H9 (cell line): ENCODE data around the gene SLCO3A1. TPM values are rescaled to one million over a fixed set of nuclear protein-coding genes. Genes with fewer than 3 reads are reported as not detected.
A peak's percentile ranks its signal among the peaks of the same experiment; 100 is the strongest.

Source experiments
- DNase-seq: peaks from one replicate; pipeline ENCODE4 v3.0.0-alpha.2; 2017
- H2AFZ ChIP-seq: one replicate; pipeline ENCODE4 v1.6.1; 2013; ENCODE audit warnings: mild to moderate bottlenecking, low read length, control low read depth, moderate library complexity
- H2AK5ac ChIP-seq: 2 replicates; pipeline ENCODE4 v1.6.1; 2013; ENCODE audit warnings: low read length, control low read depth, mixed read lengths; ENCODE audit not compliant: insufficient read length
- H2BK120ac ChIP-seq: one replicate; pipeline ENCODE4 v1.6.1; 2013; ENCODE audit warnings: low read depth, mild to moderate bottlenecking, low read length, control low read depth, inconsistent platforms; ENCODE audit not compliant: poor library complexity, severe bottlenecking
- H2BK12ac ChIP-seq: 2 replicates; pipeline ENCODE4 v1.6.1; 2013; ENCODE audit warnings: low read length, control low read depth, mixed read lengths, low read depth; ENCODE audit not compliant: insufficient read length
- H2BK15ac ChIP-seq: 2 replicates; pipeline ENCODE4 v1.6.1; 2013; ENCODE audit warnings: low read depth, low read length, control low read depth
- H2BK20ac ChIP-seq: one replicate; pipeline ENCODE4 v1.6.1; 2013; ENCODE audit warnings: low read depth, mild to moderate bottlenecking, low read length, control low read depth, inconsistent platforms; ENCODE audit not compliant: poor library complexity, severe bottlenecking
- H2BK5ac ChIP-seq: 2 replicates; pipeline ENCODE4 v1.6.1; 2013; ENCODE audit warnings: low read length, control low read depth, mixed read lengths; ENCODE audit not compliant: insufficient read length
- H3K14ac ChIP-seq: 2 replicates; pipeline ENCODE4 v1.6.1; 2013; ENCODE audit warnings: low read length, control low read depth; ENCODE audit not compliant: insufficient read depth
- H3K18ac ChIP-seq: 2 replicates; pipeline ENCODE4 v1.6.1; 2013; ENCODE audit warnings: low read depth, mild to moderate bottlenecking, mixed read lengths, low read length, control low read depth; ENCODE audit not compliant: insufficient read length
- H3K23ac ChIP-seq: 2 replicates; pipeline ENCODE4 v1.6.1; 2013; ENCODE audit warnings: low read length, control low read depth, mixed read lengths, low read depth; ENCODE audit not compliant: insufficient read length
- H3K23me2 ChIP-seq: 2 replicates; pipeline ENCODE4 v1.6.1; 2013; ENCODE audit warnings: low read depth, mild to moderate bottlenecking, mixed read lengths, low read length, control low read depth; ENCODE audit not compliant: insufficient read length, poor library complexity, severe bottlenecking
- H3K27ac ChIP-seq: 2 replicates; pipeline ENCODE4 v1.5.1; 2013; ENCODE audit warnings: low read length, control low read depth, mixed read lengths, low read depth; ENCODE audit not compliant: insufficient read length
- H3K27me3 ChIP-seq: 2 replicates; pipeline ENCODE4 v1.6.1; 2013; ENCODE audit warnings: low read length, control low read depth, inconsistent platforms; ENCODE audit not compliant: insufficient read depth
- H3K4ac ChIP-seq: 2 replicates; pipeline ENCODE4 v1.6.1; 2013; ENCODE audit warnings: low read depth, mild to moderate bottlenecking, control low read depth, inconsistent platforms, low read length, moderate library complexity
- H3K4me1 ChIP-seq: 2 replicates; pipeline ENCODE4 v1.6.1; 2013; ENCODE audit warnings: low read length, control low read depth, inconsistent platforms; ENCODE audit not compliant: insufficient read depth
- H3K4me2 ChIP-seq: 2 replicates; pipeline ENCODE4 v1.6.1; 2013; ENCODE audit warnings: low read length, control low read depth, mixed read lengths; ENCODE audit not compliant: insufficient read length, insufficient read depth
- H3K56ac ChIP-seq: 2 replicates; pipeline ENCODE4 v1.6.1; 2013; ENCODE audit warnings: low read depth, mild to moderate bottlenecking, mixed read lengths, low read length, control low read depth; ENCODE audit not compliant: insufficient read length
- H3K79me1 ChIP-seq: 2 replicates; pipeline ENCODE4 v1.6.1; 2013; ENCODE audit warnings: low read depth, mild to moderate bottlenecking, moderate library complexity, low read length, control low read depth, inconsistent platforms; ENCODE audit not compliant: insufficient read depth, poor library complexity, severe bottlenecking
- H3K79me2 ChIP-seq: 2 replicates; pipeline ENCODE4 v1.6.1; 2013; ENCODE audit warnings: low read length, control low read depth, inconsistent platforms; ENCODE audit not compliant: insufficient read depth
- H3K9ac ChIP-seq: 2 replicates; pipeline ENCODE4 v1.6.1; 2013; ENCODE audit warnings: low read length, control low read depth, mixed read lengths; ENCODE audit not compliant: insufficient read length; ENCODE audit errors: extremely low read depth
- H3K9me3 ChIP-seq: one replicate; pipeline ENCODE4 v1.6.1; 2013; ENCODE audit warnings: low read depth, low read length, inconsistent platforms; ENCODE audit not compliant: control insufficient read depth
- H3T11ph ChIP-seq: one replicate; pipeline ENCODE4 v1.6.1; 2013; ENCODE audit warnings: mild to moderate bottlenecking, low read length, control low read depth, inconsistent platforms
- H4K20me1 ChIP-seq: one replicate; pipeline ENCODE4 v1.6.1; 2013; ENCODE audit not compliant: control insufficient read depth, insufficient read length, insufficient read depth
- H4K5ac ChIP-seq: 2 replicates; pipeline ENCODE4 v1.6.1; 2013; ENCODE audit warnings: low read depth, mild to moderate bottlenecking, mixed read lengths, low read length, control low read depth; ENCODE audit not compliant: insufficient read length
- H4K8ac ChIP-seq: replicated peaks from 2 replicates; pipeline ENCODE4 v1.6.1; 2013; ENCODE audit warnings: low read length, control low read depth, mixed read lengths, low read depth; ENCODE audit not compliant: insufficient read length
- H4K91ac ChIP-seq: 2 replicates; pipeline ENCODE4 v1.6.1; 2013; ENCODE audit warnings: low read depth, mild to moderate bottlenecking, moderate library complexity, mixed read lengths, low read length, control low read depth; ENCODE audit not compliant: insufficient read length
- H3K27ac Mint-ChIP-seq, 3 experiments: 2 replicates in 2 of 3; 3 replicates in 1 of 3; pipeline ENCODE4 v1.8.0; 2020 to 2021; ENCODE audit warnings: mixed read lengths in 3 of 3, mild to moderate bottlenecking in 1 of 3, moderate library complexity in 1 of 3
- H3K27me3 Mint-ChIP-seq: 2 replicates; pipeline ENCODE4 v1.8.0; 2021; ENCODE audit warnings: low read depth, mild to moderate bottlenecking, moderate library complexity, mixed read lengths
- H3K36me3 Mint-ChIP-seq, 3 experiments: 2 replicates in 2 of 3; 3 replicates in 1 of 3; pipeline ENCODE4 v1.8.0; 2020 to 2021; ENCODE audit warnings: low read depth in 3 of 3, mixed read lengths in 3 of 3; ENCODE audit not compliant: insufficient read depth in 1 of 3
- H3K4me1 Mint-ChIP-seq, 2 experiments: 2 replicates each; pipeline ENCODE4 v1.8.0; 2020; ENCODE audit warnings: mixed read lengths in 2 of 2
- H3K4me3 Mint-ChIP-seq, 2 experiments: 2 replicates in 1 of 2; 3 replicates in 1 of 2; pipeline ENCODE4 v1.8.0; 2020 to 2021; ENCODE audit warnings: mild to moderate bottlenecking in 2 of 2, mixed read lengths in 2 of 2, moderate library complexity in 1 of 2
- H3K9me3 Mint-ChIP-seq, 2 experiments: 2 replicates in 1 of 2; 3 replicates in 1 of 2; pipeline ENCODE4 v1.8.0; 2020; ENCODE audit warnings: mild to moderate bottlenecking in 2 of 2, mixed read lengths in 2 of 2, moderate library complexity in 1 of 2
- CTCF ChIP-seq: fragments of 200-600 bp; sonication (generic); conservative IDR thresholded peaks from 3 replicates; pipeline ENCODE4 v1.8.0; 2021; ENCODE audit warnings: antibody characterized with exemption, mild to moderate bottlenecking
- WGBS: extraction: QIAGEN DNeasy Blood & Tissue Kit; methylation state at CpG from one replicate; pipeline ENCODE4 v1.1.7; 2013; ENCODE audit warnings: missing lambda C conversion rate, low lambda C conversion rate, mixed read lengths; ENCODE audit not compliant: insufficient read length; ENCODE audit errors: extremely low coverage; 5-methylcytosine and 5-hydroxymethylcytosine counted together
- total RNA-seq: library from RNA; stranded (reverse); gene quantifications from 2 replicates; pipeline ENCODE4 v1.2.1, GENCODE V29; 2021

SLCO3A1 gene
- total RNA-seq, 1 experiment from 2014 or later = 9.4 TPM

DNA sequence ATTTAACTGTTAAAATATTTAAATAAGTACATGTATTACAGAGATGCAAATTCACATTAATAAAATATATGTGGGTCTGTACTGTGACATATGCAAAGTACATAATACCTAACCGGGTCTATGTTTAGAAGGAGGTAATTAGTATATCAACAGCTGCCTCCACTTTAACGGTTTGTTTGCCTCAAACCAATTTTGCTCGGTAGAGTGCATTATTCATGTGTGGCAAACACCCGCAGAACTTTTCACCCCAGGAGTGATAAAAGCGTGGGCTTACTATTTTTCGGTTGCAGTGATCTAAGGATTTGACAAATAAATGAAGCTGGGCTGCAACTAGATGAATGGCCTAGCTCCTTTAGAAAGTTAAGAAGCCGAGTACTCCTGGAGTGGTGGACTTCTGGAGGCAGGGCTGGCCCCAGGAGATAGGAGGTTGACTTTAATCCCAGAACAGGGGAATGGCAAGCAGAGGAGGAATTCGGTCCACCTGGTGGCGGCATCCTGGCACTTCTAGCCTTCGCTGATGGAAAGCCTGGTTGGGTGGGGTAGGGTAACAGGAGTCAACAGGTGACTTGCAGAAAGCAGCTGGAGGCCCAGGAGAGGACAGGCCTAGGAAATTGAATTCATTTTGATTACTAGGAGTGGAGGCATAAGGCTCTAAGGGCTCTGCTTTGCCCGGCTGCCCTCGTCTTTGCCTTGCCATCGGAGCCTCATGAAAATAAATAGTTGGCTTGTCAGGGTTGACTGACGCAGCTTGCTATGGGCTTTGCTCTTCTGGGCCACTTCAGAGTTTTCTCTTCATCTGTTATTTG is 2.4 kb downstream of the SLCO3A1 start:
- H4K8ac ChIP-seq = no peak overlapping the region
- peaks cover 8% of the 10 kb centered on the region; the same call in 1 of the 2 replicates for H3K4me1 ChIP-seq
- H3K27ac ChIP-seq = no peak overlapping the region
- H2AK5ac ChIP-seq = no peak overlapping the region
- H2BK12ac ChIP-seq = no peak overlapping the region
- H2BK120ac ChIP-seq = no peak overlapping the region
- no peak overlapping the region for H3T11ph ChIP-seq
- no peaks in the 10 kb centered on the region for H3K79me1 ChIP-seq
- H4K91ac ChIP-seq = no peak overlapping the region
- no peak overlapping the region for H3K18ac ChIP-seq
- TF ChIP-seq CTCF = peak; percentile 75
- Mint-ChIP-seq H3K27me3 (peaks cover 18% of the 10 kb centered on the region), H3K27ac (no peak overlapping the region), H3K9me3 (no peaks in the 10 kb centered on the region), H3K36me3 (no peaks in the 10 kb centered on the region), H3K4me3 (no peak overlapping the region), H3K4me1 (peaks cover 32 to 33% of the 10 kb centered on the region in 2 experiments)
- no peaks in the 10 kb centered on the region; the same call in 1 of the 2 replicates for H3K27me3 ChIP-seq
- H3K9ac ChIP-seq = no peak overlapping the region
- no peak overlapping the region for H3K4ac ChIP-seq
- WGBS = no CpG with 5 or more reads among the region's 14 CpGs
- H3K23ac ChIP-seq = no peak overlapping the region
- H4K20me1 ChIP-seq = no peaks in the 10 kb centered on the region
- no peak overlapping the region for H2BK20ac ChIP-seq
- no peaks in the 10 kb centered on the region for H3K79me2 ChIP-seq
- H2AFZ ChIP-seq = no peak overlapping the region
- no peak overlapping the region for H4K5ac ChIP-seq
- no peak overlapping the region for H3K4me2 ChIP-seq
- no peak overlapping the region for H3K56ac ChIP-seq
- H2BK5ac ChIP-seq = no peak overlapping the region
- H3K9me3 ChIP-seq = no peaks in the 10 kb centered on the region
- no peak overlapping the region for H2BK15ac ChIP-seq
- DNase-seq = peak; percentile 92
- H3K23me2 ChIP-seq = no peaks in the 10 kb centered on the region
- no peak overlapping the region for H3K14ac ChIP-seq
